IMR-90 (cell line): ENCODE measurements around the gene IL4. TPM values are rescaled to one million over a fixed set of nuclear protein-coding genes. Genes with fewer than 3 reads are reported as not detected.

Source experiments
- ATAC-seq: fragments of 200-7000 bp; cut with Tn5 transposase; 2 replicates; pipeline ENCODE4 v1.9.1; 2020; ENCODE audit warnings: low read depth, mild to moderate bottlenecking, moderate library complexity
- BruUV-seq: library from RNA; stranded (reverse); fragments of 400-500 nt; replicated peaks from 2 replicates; lab custom pipeline; 2021; lab: Mats Ljungman, UMichigan
- CTCF ChIA-PET: fragments of 300-600 bp; formaldehyde crosslinking; extraction: SDS; loops from one replicate; lab custom pipeline; 2021; ENCODE audit warnings: antibody characterized with exemption; lab: Yijun Ruan, JAX
- POLR2A ChIA-PET: fragments of 300-600 bp; sonication (Branson Sonifier 250); formaldehyde crosslinking; loops from one replicate; lab custom pipeline; 2022; ENCODE audit warnings: antibody characterized with exemption; ENCODE audit not compliant: unreplicated experiment; lab: Charles Lee
- DNase-seq: peaks from one replicate; pipeline ENCODE4 v3.0.0; 2013
- H2AFZ ChIP-seq: replicated peaks from 2 replicates; pipeline ENCODE3; 2013; ENCODE audit warnings: low read length, mild to moderate bottlenecking; ENCODE audit not compliant: poor library complexity
- H2AK5ac ChIP-seq: 2 replicates; pipeline ENCODE4 v1.6.1; 2013; ENCODE audit warnings: low read depth, low read length, inconsistent platforms
- H2AK9ac ChIP-seq: replicated peaks from 2 replicates; pipeline ENCODE3; 2013; ENCODE audit warnings: mild to moderate bottlenecking, low read depth, low read length, moderate library complexity; ENCODE audit not compliant: poor library complexity
- H2BK120ac ChIP-seq: 2 replicates; pipeline ENCODE4 v1.6.1; 2013; ENCODE audit warnings: low read depth, low read length, inconsistent platforms
- H2BK15ac ChIP-seq: 3 replicates; pipeline ENCODE4 v1.6.1; 2013; ENCODE audit warnings: low read depth, low read length, inconsistent platforms
- H2BK20ac ChIP-seq: 2 replicates; pipeline ENCODE4 v1.6.1; 2013; ENCODE audit warnings: low read depth, mild to moderate bottlenecking, inconsistent platforms, low read length, moderate library complexity
- H2BK5ac ChIP-seq: 2 replicates; pipeline ENCODE4 v1.6.1; 2013; ENCODE audit warnings: mild to moderate bottlenecking, low read depth, low read length, inconsistent platforms; ENCODE audit not compliant: poor library complexity, severe bottlenecking
- H3K14ac ChIP-seq: replicated peaks from 2 replicates; pipeline ENCODE4 v1.6.1; 2013; ENCODE audit warnings: low read depth, low read length, inconsistent platforms
- H3K18ac ChIP-seq: 2 replicates; pipeline ENCODE4 v1.6.1; 2013; ENCODE audit warnings: low read depth, low read length, control low read depth
- H3K23ac ChIP-seq: 2 replicates; pipeline ENCODE4 v1.6.1; 2013; ENCODE audit warnings: low read depth, low read length, inconsistent platforms
- H3K27ac ChIP-seq: 2 replicates; pipeline ENCODE4 v1.5.1; 2013; ENCODE audit warnings: mild to moderate bottlenecking, control low read depth, low read length; ENCODE audit not compliant: insufficient read depth
- H3K27me3 ChIP-seq: 2 replicates; pipeline ENCODE4 v1.6.1; 2013; ENCODE audit warnings: low read length; ENCODE audit not compliant: control insufficient read depth, insufficient read depth
- H3K36me3 ChIP-seq: 2 replicates; pipeline ENCODE4 v1.6.1; 2013; ENCODE audit warnings: low read length, mixed read lengths; ENCODE audit not compliant: control insufficient read depth, insufficient read depth
- H3K4ac ChIP-seq: 2 replicates; pipeline ENCODE4 v1.6.1; 2013; ENCODE audit warnings: low read depth, low read length, inconsistent platforms
- H3K4me1 ChIP-seq: 2 replicates; pipeline ENCODE4 v1.6.1; 2013; ENCODE audit warnings: low read length, mixed read lengths; ENCODE audit not compliant: control insufficient read depth, insufficient read depth
- H3K4me2 ChIP-seq: 2 replicates; pipeline ENCODE4 v1.6.1; 2013; ENCODE audit warnings: low read depth, mild to moderate bottlenecking, control low read depth, low read length, moderate library complexity
- H3K4me3 ChIP-seq: 2 replicates; pipeline ENCODE4 v1.5.1; 2013; ENCODE audit warnings: low read depth, mild to moderate bottlenecking, control low read depth, low read length, moderate library complexity; ENCODE audit not compliant: insufficient read depth
- H3K56ac ChIP-seq: 2 replicates; pipeline ENCODE4 v1.6.1; 2013; ENCODE audit warnings: low read length, inconsistent platforms; ENCODE audit not compliant: insufficient read depth; ENCODE audit errors: extremely low read depth
- H3K79me1 ChIP-seq, 2 experiments: 2 replicates each; pipeline ENCODE4 v1.6.1; 2013; ENCODE audit warnings: low read length in 2 of 2, inconsistent platforms in 1 of 2, low read depth in 1 of 2
- H3K9ac ChIP-seq: 2 replicates; pipeline ENCODE4 v1.6.1; 2013; ENCODE audit warnings: low read depth, low read length, control low read depth
- H3K9me1 ChIP-seq: 2 replicates; pipeline ENCODE4 v1.6.1; 2013; ENCODE audit warnings: low read length, inconsistent platforms; ENCODE audit not compliant: insufficient read depth
- H3K9me3 ChIP-seq: 2 replicates; pipeline ENCODE4 v1.6.1; 2013; ENCODE audit warnings: low read length; ENCODE audit not compliant: control insufficient read depth, insufficient read depth
- H4K20me1 ChIP-seq: 2 replicates; pipeline ENCODE4 v1.6.1; 2013; ENCODE audit warnings: low read length, inconsistent platforms; ENCODE audit not compliant: insufficient read depth
- H4K5ac ChIP-seq: 2 replicates; pipeline ENCODE4 v1.6.1; 2013; ENCODE audit warnings: mild to moderate bottlenecking, low read depth, low read length, control low read depth
- H4K8ac ChIP-seq, 2 experiments: 2 replicates each; pipeline ENCODE4 v1.6.1; 2013; ENCODE audit warnings: low read depth in 2 of 2, low read length in 2 of 2, control low read depth in 1 of 2, inconsistent platforms in 1 of 2
- H4K91ac ChIP-seq: 2 replicates; pipeline ENCODE4 v1.6.1; 2013; ENCODE audit warnings: low read depth, low read length, inconsistent platforms; ENCODE audit not compliant: insufficient read depth
- BHLHE40 ChIP-seq: fragments of 150-350 bp; IDR thresholded peaks from 2 replicates; pipeline ENCODE4 v1.6.1; 2016; ENCODE audit warnings: mild to moderate bottlenecking, low read depth, low read length
- CEBPB ChIP-seq: IDR thresholded peaks from 2 replicates; pipeline ENCODE4 v1.6.1; 2012; ENCODE audit warnings: low read depth, low read length, improper control_type of control experiment
- CHD1 ChIP-seq: IDR thresholded peaks from 2 replicates; pipeline ENCODE4 v1.6.1; 2012; ENCODE audit warnings: low read depth, low read length, improper control_type of control experiment
- FOS ChIP-seq: fragments of 150-350 bp; IDR thresholded peaks from 2 replicates; pipeline ENCODE4 v1.6.1; 2016; ENCODE audit warnings: low read depth, low read length
- MAFK ChIP-seq: IDR thresholded peaks from 2 replicates; pipeline ENCODE4 v1.6.1; 2012; ENCODE audit warnings: low read depth, low read length, improper control_type of control experiment
- MAZ ChIP-seq: IDR thresholded peaks from 2 replicates; pipeline ENCODE4 v1.6.1; 2012; ENCODE audit warnings: low read depth, mild to moderate bottlenecking, low read length, improper control_type of control experiment, moderate library complexity, borderline replicate concordance
- MXI1 ChIP-seq: IDR thresholded peaks from 2 replicates; pipeline ENCODE4 v1.6.1; 2012; ENCODE audit warnings: low read depth, mild to moderate bottlenecking, low read length, moderate library complexity, borderline replicate concordance
- NFE2L2 ChIP-seq: fragments of 150-350 bp; IDR thresholded peaks from 2 replicates; pipeline ENCODE4 v1.6.1; 2016; ENCODE audit warnings: low read depth, mild to moderate bottlenecking, low read length
- POLR2A ChIP-seq: IDR thresholded peaks from 2 replicates; pipeline ENCODE4 v1.6.1; 2012; ENCODE audit warnings: mild to moderate bottlenecking, low read depth, low read length
- RAD21 ChIP-seq: IDR thresholded peaks from 2 replicates; pipeline ENCODE4 v1.6.1; 2012; ENCODE audit warnings: low read length, improper control_type of control experiment
- RCOR1 ChIP-seq: IDR thresholded peaks from 2 replicates; pipeline ENCODE4 v1.6.1; 2012; ENCODE audit warnings: mild to moderate bottlenecking, low read length, improper control_type of control experiment; ENCODE audit not compliant: insufficient replicate concordance
- RFX5 ChIP-seq: IDR thresholded peaks from 2 replicates; pipeline ENCODE4 v1.8.0; 2012; ENCODE audit warnings: low read depth, mild to moderate bottlenecking, low read length, moderate library complexity
- SMC3 ChIP-seq: fragments of 150-350 bp; IDR thresholded peaks from 2 replicates; pipeline ENCODE4 v1.6.1; 2016; ENCODE audit warnings: low read depth, mild to moderate bottlenecking, antibody characterized with exemption, low read length, moderate library complexity
- WGBS, 2 experiments: methylation state at CpG; one replicate each; pipeline versions ENCODE4 v1.1.5 to v1.1.7; 2013; ENCODE audit warnings: missing lambda C conversion rate in 2 of 2; ENCODE audit not compliant: insufficient read length in 1 of 2; ENCODE audit errors: extremely low coverage in 2 of 2; 5-methylcytosine and 5-hydroxymethylcytosine counted together
- dilution Hi-C: fragments of 300-500 bp; cut with HindIII; formaldehyde crosslinking; loops from one replicate; pipeline ENCODE4 v1.14.3; 2018; ENCODE audit warnings: low sequenced_read_pairs; ENCODE audit not compliant: unreplicated experiment
- in situ Hi-C: fragments of 300-500 bp; cut with MboI; formaldehyde crosslinking; loops from 3 replicates; pipeline ENCODE4 v1.14.3; 2019; ENCODE audit warnings: low sequenced_read_pairs, inconsistent platforms, mixed read lengths
- intact Hi-C: fragments of 100-400 bp; cut with micrococcal nuclease; formaldehyde crosslinking; loops from 2 replicates; pipeline ENCODE4 v1.10.0; 2022
- polyA plus RNA-seq, 3 experiments: library from polyadenylated mRNA; depleted of rRNA; stranded (reverse); fragments of >200 nt; gene quantifications; 2 replicates each; pipeline ENCODE4 v1.2.3, GENCODE V29; 2012; ENCODE audit warnings: low replicate concordance in 1 of 3
- total RNA-seq: library from RNA; depleted of rRNA; stranded (reverse); fragments of >200 nt; gene quantifications from 2 replicates; pipeline ENCODE4 v1.2.3, GENCODE V29; 2012
- TF ChIP-seq, protein P1 (sequence below): fragments of 150-350 bp; IDR thresholded peaks from 2 replicates; pipeline ENCODE4 v1.6.1; 2016; ENCODE audit warnings: low read depth, mild to moderate bottlenecking, low read length, moderate library complexity, borderline replicate concordance
- TF ChIP-seq, protein P2 (sequence below): conservative IDR thresholded peaks from 2 replicates; pipeline ENCODE4 v1.5.1; 2012; ENCODE audit warnings: mild to moderate bottlenecking, low read depth, low read length, improper control_type of control experiment
- TF ChIP-seq, protein P3 (sequence below): fragments of 150-350 bp; IDR thresholded peaks from 2 replicates; pipeline ENCODE4 v1.6.1; 2017; ENCODE audit warnings: mild to moderate bottlenecking, antibody characterized with exemption, low read length, low read depth

Gene IL4
- total and polyA plus RNA-seq, 2 of the 4 experiments (the other 2 are of a cell fraction) = not detected

DNA sequence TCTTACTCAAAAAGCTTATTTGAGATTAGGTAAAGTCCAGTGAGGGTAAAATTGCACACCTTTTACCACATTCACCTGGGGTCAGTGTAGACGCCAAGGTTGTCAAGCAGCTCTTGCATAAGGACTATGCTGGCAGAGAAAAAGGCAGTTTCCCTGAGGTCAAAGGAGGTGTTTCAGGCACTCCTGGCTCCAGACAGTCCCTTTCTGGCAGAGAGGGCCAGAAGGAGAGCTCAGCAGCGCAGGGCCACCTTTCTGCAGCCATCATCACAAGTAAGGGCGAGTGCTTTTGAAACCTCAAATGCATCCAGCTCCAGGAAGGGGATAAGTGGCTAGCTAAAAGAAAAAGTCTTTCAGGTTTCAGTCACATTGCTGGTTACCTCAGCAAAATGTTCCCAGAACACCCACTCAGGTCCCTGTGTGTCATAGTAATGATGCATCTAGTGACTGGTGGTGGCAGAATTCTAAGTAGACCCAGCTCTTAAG, 32.5 kb upstream of the IL4 start:
- Histone ChIP-seq H3K4ac (no peak overlapping the region), H3K36me3 (peaks cover 32% of the 10 kb centered on the region), H2BK120ac (no peak overlapping the region), H3K56ac (no peak overlapping the region), H4K8ac (no peak overlapping the region), H4K20me1 (no peaks in the 10 kb centered on the region), H3K9ac (no peak overlapping the region), H3K9me1 (peaks cover 2% of the 10 kb centered on the region; the same call in 1 of the 2 replicates), H3K79me1 (no peaks in the 10 kb centered on the region), H2BK15ac (no peak overlapping the region), H2AFZ (no peak overlapping the region), H2BK5ac (no peak overlapping the region), H2BK20ac (no peak overlapping the region), H3K9me3 (no peaks in the 10 kb centered on the region), H4K91ac (no peak overlapping the region), H2AK9ac (no peak overlapping the region), H3K4me3 (no peak overlapping the region), H4K5ac (no peak overlapping the region), H2AK5ac (no peak overlapping the region), H3K14ac (no peak overlapping the region), H3K4me1 (no peaks in the 10 kb centered on the region), H3K23ac (no peak overlapping the region), H3K27me3 (no peaks in the 10 kb centered on the region), H3K18ac (no peak overlapping the region), H3K27ac (no peak overlapping the region), H3K4me2 (no peak overlapping the region)
- CTCF ChIA-PET = no interaction called here
- POLR2A ChIA-PET = no interaction called here
- WGBS, 2 experiments = no CpG with 5 or more reads among the region's 3 CpGs
- dilution Hi-C loops = no loop called here
- no peak for ATAC-seq
- no TSS peak for BruUV-seq
- intact Hi-C loops = no loop called here
- DNase-seq = no peak
- TF ChIP-seq SMC3 (no peak), MAFK (no peak), FOS (no peak), POLR2A (no peak), RCOR1 (no peak), BHLHE40 (no peak), CEBPB (no peak), MXI1 (no peak), RAD21 (no peak), NFE2L2 (no peak), CHD1 (no peak), RFX5 (no peak), MAZ (no peak)
- TF ChIP-seq, protein P1, sequence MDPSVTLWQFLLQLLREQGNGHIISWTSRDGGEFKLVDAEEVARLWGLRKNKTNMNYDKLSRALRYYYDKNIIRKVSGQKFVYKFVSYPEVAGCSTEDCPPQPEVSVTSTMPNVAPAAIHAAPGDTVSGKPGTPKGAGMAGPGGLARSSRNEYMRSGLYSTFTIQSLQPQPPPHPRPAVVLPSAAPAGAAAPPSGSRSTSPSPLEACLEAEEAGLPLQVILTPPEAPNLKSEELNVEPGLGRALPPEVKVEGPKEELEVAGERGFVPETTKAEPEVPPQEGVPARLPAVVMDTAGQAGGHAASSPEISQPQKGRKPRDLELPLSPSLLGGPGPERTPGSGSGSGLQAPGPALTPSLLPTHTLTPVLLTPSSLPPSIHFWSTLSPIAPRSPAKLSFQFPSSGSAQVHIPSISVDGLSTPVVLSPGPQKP = no peak
- TF ChIP-seq, protein P2, sequence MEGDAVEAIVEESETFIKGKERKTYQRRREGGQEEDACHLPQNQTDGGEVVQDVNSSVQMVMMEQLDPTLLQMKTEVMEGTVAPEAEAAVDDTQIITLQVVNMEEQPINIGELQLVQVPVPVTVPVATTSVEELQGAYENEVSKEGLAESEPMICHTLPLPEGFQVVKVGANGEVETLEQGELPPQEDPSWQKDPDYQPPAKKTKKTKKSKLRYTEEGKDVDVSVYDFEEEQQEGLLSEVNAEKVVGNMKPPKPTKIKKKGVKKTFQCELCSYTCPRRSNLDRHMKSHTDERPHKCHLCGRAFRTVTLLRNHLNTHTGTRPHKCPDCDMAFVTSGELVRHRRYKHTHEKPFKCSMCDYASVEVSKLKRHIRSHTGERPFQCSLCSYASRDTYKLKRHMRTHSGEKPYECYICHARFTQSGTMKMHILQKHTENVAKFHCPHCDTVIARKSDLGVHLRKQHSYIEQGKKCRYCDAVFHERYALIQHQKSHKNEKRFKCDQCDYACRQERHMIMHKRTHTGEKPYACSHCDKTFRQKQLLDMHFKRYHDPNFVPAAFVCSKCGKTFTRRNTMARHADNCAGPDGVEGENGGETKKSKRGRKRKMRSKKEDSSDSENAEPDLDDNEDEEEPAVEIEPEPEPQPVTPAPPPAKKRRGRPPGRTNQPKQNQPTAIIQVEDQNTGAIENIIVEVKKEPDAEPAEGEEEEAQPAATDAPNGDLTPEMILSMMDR = no peak
- TF ChIP-seq, protein P3, sequence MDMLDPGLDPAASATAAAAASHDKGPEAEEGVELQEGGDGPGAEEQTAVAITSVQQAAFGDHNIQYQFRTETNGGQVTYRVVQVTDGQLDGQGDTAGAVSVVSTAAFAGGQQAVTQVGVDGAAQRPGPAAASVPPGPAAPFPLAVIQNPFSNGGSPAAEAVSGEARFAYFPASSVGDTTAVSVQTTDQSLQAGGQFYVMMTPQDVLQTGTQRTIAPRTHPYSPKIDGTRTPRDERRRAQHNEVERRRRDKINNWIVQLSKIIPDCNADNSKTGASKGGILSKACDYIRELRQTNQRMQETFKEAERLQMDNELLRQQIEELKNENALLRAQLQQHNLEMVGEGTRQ = no peak
- in situ Hi-C loops = no loop called here
